ENCODE data around the gene PRXL2A. TPM values are rescaled to one million over a fixed set of nuclear protein-coding genes. Genes with fewer than 3 reads are reported as not detected.
"Not testable (repeated sequence)": the region's sequence is repeated elsewhere in the genome, so short reads cannot be mapped to it uniquely, and the experiment has no call there.

The PRXL2A gene
- total RNA-seq, 2 donors from 2014 or later = 101 to 127 TPM

DNA sequence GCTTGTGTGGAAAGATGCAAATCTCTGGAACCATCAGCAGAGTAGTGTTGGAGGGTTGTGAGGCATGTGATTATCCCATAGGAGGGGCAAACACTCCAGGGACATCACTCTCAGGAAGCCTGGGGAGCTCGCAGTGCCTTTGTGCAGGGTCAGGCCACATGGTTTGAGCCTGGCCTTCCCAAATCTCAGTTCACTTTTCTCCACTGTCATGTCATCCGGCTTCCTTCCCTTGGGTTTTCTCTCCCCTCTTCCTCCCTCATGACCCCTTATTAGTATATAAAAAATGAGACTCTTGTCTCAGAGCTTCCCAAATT is 66.2 kb downstream of the PRXL2A start:
- H3K4me1 ChIP-seq (ENCODE audit: control insufficient read depth, insufficient read depth, low read length) = peaks cover 15% of the 10 kb centered on the region
- H3K36me3 ChIP-seq (ENCODE audit: control insufficient read depth, insufficient read depth, low read length) = peaks cover 50% of the 10 kb centered on the region
- H3K9me3 Mint-ChIP-seq = peaks cover 8% of the 10 kb centered on the region
- peaks cover 20% of the 10 kb centered on the region for H3K4me1 Mint-ChIP-seq
- H3K27me3 ChIP-seq (ENCODE audit: control insufficient read depth, insufficient read depth, low read length, poor library complexity, severe bottlenecking) = no peaks in the 10 kb centered on the region
- no peak for DNase-seq
- H3K9me3 ChIP-seq (ENCODE audit: control insufficient read depth, low read length) = peaks cover 12% of the 10 kb centered on the region
- H3K27me3 Mint-ChIP-seq (ENCODE audit: insufficient read depth) = no peaks in the 10 kb centered on the region
- TF ChIP-seq, protein P1, sequence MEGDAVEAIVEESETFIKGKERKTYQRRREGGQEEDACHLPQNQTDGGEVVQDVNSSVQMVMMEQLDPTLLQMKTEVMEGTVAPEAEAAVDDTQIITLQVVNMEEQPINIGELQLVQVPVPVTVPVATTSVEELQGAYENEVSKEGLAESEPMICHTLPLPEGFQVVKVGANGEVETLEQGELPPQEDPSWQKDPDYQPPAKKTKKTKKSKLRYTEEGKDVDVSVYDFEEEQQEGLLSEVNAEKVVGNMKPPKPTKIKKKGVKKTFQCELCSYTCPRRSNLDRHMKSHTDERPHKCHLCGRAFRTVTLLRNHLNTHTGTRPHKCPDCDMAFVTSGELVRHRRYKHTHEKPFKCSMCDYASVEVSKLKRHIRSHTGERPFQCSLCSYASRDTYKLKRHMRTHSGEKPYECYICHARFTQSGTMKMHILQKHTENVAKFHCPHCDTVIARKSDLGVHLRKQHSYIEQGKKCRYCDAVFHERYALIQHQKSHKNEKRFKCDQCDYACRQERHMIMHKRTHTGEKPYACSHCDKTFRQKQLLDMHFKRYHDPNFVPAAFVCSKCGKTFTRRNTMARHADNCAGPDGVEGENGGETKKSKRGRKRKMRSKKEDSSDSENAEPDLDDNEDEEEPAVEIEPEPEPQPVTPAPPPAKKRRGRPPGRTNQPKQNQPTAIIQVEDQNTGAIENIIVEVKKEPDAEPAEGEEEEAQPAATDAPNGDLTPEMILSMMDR (conservative IDR thresholded peaks at IDR 0.05) = no peak
- 82 to 88% methylated on average over 1 to 2 of the region's 2 CpGs for WGBS, 2 experiments (ENCODE audit: insufficient coverage in 1 of 2, insufficient read length in 1 of 2)
- no peak overlapping the region for H3K4me3 Mint-ChIP-seq
- no peak overlapping the region for H3K9ac ChIP-seq (ENCODE audit: extremely low read depth, low read length, poor library complexity, severe bottlenecking)
- peaks cover 46% of the 10 kb centered on the region for H3K36me3 Mint-ChIP-seq (ENCODE audit: low read depth)
- peak overlapping the region; percentile 44 for H3K27ac Mint-ChIP-seq
- no peak overlapping the region for H3K27ac ChIP-seq (ENCODE audit: low read depth, low read length)
- no peak overlapping the region for H3K4me3 ChIP-seq (ENCODE audit: low read length)

DNA sequence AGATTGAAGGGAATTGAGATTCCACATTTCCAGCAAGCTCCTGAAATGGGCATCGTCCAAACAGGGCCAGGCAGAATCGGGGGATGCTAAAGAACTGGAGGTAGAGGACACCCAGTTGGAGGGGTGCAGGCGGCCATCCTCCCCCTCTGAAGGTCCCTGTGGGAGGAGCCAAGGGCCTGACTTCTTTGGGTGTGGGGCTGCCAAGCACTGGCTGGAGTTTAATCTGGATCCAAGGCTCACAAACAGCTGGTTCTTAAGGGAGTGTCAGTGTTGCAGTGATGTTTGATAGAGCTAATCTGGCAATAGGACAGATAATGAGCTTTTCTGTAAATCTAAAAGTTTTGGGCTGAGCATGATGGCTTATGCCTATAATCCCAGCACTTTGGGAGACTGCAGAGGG is 66.6 kb downstream of the PRXL2A start:
- Histone ChIP-seq H3K4me1 (ENCODE audit: control insufficient read depth, insufficient read depth, low read length) (peaks cover 15% of the 10 kb centered on the region), H3K9me3 (ENCODE audit: control insufficient read depth, low read length) (peaks cover 12% of the 10 kb centered on the region), H3K4me3 (ENCODE audit: low read length) (no peak overlapping the region), H3K9ac (ENCODE audit: extremely low read depth, low read length, poor library complexity, severe bottlenecking) (no peak overlapping the region), H3K27me3 (ENCODE audit: control insufficient read depth, insufficient read depth, low read length, poor library complexity, severe bottlenecking) (no peaks in the 10 kb centered on the region), H3K36me3 (ENCODE audit: control insufficient read depth, insufficient read depth, low read length) (peaks cover 47% of the 10 kb centered on the region), H3K27ac (ENCODE audit: low read depth, low read length) (no peak overlapping the region)
- 91 to 100% methylated on average over 2 to 3 of the region's 3 CpGs for WGBS, 2 experiments (ENCODE audit: insufficient coverage in 1 of 2, insufficient read length in 1 of 2)
- no peak overlapping the region for H3K4me3 Mint-ChIP-seq
- H3K9me3 Mint-ChIP-seq = peaks cover 8% of the 10 kb centered on the region
- H3K36me3 Mint-ChIP-seq (ENCODE audit: low read depth) = peaks cover 44% of the 10 kb centered on the region
- TF ChIP-seq, protein P1 (conservative IDR thresholded peaks at IDR 0.05) = no peak
- no peak for DNase-seq
- peaks cover 20% of the 10 kb centered on the region for H3K4me1 Mint-ChIP-seq
- no peaks in the 10 kb centered on the region for H3K27me3 Mint-ChIP-seq (ENCODE audit: insufficient read depth)
- H3K27ac Mint-ChIP-seq = peak overlapping the region; percentile 26

DNA sequence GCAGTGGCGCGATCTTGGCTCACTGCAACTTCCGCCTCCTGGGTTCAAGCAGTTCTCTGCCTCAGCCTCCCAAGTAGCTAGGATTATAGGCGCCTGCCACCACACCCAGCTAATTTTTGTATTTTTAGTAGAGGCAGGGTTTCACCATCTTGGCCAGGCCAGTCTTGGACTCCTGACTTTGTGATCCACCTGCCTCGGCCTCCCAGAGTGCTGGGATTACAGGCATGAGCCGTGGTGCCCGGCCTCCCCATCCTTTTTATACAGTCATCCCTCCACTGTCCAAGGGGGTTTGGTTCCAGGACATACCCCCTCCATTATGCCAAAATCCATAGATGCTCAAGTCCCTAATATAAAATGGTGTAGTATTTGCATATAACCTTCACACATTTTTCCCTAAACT is 67.3 kb downstream of the PRXL2A start:
- not testable (repeated sequence) for H3K4me3 ChIP-seq (ENCODE audit: low read length); H3K9ac ChIP-seq (ENCODE audit: extremely low read depth, low read length, poor library complexity, severe bottlenecking); H3K27me3 ChIP-seq (ENCODE audit: control insufficient read depth, insufficient read depth, low read length, poor library complexity, severe bottlenecking); H3K27me3 Mint-ChIP-seq (ENCODE audit: insufficient read depth); H3K27ac ChIP-seq (ENCODE audit: low read depth, low read length); H3K9me3 Mint-ChIP-seq; H3K4me3 Mint-ChIP-seq; H3K27ac Mint-ChIP-seq; DNase-seq
- Mint-ChIP-seq H3K4me1 (peaks cover 20% of the 10 kb centered on the region), H3K36me3 (ENCODE audit: low read depth) (peaks cover 45% of the 10 kb centered on the region)
- 93 to 98% methylated on average over 4 to 7 of the region's 7 CpGs for WGBS, 2 experiments (ENCODE audit: insufficient coverage in 1 of 2, insufficient read length in 1 of 2)
- Histone ChIP-seq H3K36me3 (ENCODE audit: control insufficient read depth, insufficient read depth, low read length) (peaks cover 41% of the 10 kb centered on the region), H3K9me3 (ENCODE audit: control insufficient read depth, low read length) (peaks cover 12% of the 10 kb centered on the region), H3K4me1 (ENCODE audit: control insufficient read depth, insufficient read depth, low read length) (peaks cover 15% of the 10 kb centered on the region)

DNA sequence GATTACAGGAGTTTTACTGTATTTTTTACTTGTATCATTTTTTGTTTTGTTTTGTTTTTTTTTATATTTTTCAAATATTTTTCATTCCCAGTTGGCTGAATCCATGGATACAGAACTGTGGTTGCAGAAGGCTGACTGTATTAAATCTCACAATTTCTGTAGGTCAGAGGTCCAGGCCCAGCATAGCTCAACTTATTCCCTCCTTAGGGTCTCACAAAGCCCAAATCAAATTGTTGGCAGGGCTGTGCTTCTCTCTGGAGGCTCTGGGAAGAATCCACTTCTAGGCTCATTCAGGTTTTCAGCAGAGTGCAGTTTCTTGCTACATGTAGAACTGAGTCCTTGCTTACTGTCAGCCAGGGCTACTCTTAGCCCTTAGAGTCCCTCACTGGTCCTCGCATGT is 68.3 kb downstream of the PRXL2A start:
- no peaks in the 10 kb centered on the region for H3K27me3 Mint-ChIP-seq (ENCODE audit: insufficient read depth)
- no peak overlapping the region for H3K4me3 ChIP-seq (ENCODE audit: low read length)
- no peak overlapping the region for H3K27ac Mint-ChIP-seq
- H3K4me1 Mint-ChIP-seq = peaks cover 20% of the 10 kb centered on the region
- peaks cover 12% of the 10 kb centered on the region for H3K9me3 ChIP-seq (ENCODE audit: control insufficient read depth, low read length)
- H3K36me3 ChIP-seq (ENCODE audit: control insufficient read depth, insufficient read depth, low read length) = peaks cover 31% of the 10 kb centered on the region
- DNase-seq = no peak
- no peak overlapping the region for H3K9ac ChIP-seq (ENCODE audit: extremely low read depth, low read length, poor library complexity, severe bottlenecking)
- H3K4me3 Mint-ChIP-seq = no peak overlapping the region
- TF ChIP-seq, protein P1 (conservative IDR thresholded peaks at IDR 0.05) = no peak
- no peak overlapping the region for H3K27ac ChIP-seq (ENCODE audit: low read depth, low read length)
- H3K36me3 Mint-ChIP-seq (ENCODE audit: low read depth) = peaks cover 45% of the 10 kb centered on the region
- no peaks in the 10 kb centered on the region for H3K27me3 ChIP-seq (ENCODE audit: control insufficient read depth, insufficient read depth, low read length, poor library complexity, severe bottlenecking)
- peaks cover 8% of the 10 kb centered on the region for H3K9me3 Mint-ChIP-seq
- 90 to 100% methylated on average over 1 of the region's 1 CpG for WGBS, 2 experiments (ENCODE audit: insufficient coverage in 1 of 2, insufficient read length in 1 of 2)
- peaks cover 15% of the 10 kb centered on the region for H3K4me1 ChIP-seq (ENCODE audit: control insufficient read depth, insufficient read depth, low read length)
